Right lobe of liver (tissue), 6 donors: ENCODE data around the gene LONRF2. TPM values are rescaled to one million over a fixed set of nuclear protein-coding genes. Genes with fewer than 3 reads are reported as not detected.

Source experiments
- ATAC-seq, 4 donors: fragments of 200-7000 bp; cut with Tn5 transposase; one replicate each; pipeline ENCODE4 v1.9.1; 2020; ENCODE audit warnings: mild to moderate bottlenecking in 4 of 4, moderate library complexity in 4 of 4
- DNase-seq, 3 donors: peaks; one replicate each; pipeline ENCODE4 v3.0.0-alpha.2; 2020
- H3K27ac ChIP-seq, 3 donors: fragments of 200-600 bp; one replicate each; pipeline ENCODE4 v1.8.0; 2022
- H3K27me3 ChIP-seq, 2 donors: fragments of 200-600 bp; one replicate each; pipeline ENCODE4 v1.8.0; 2022
- H3K36me3 ChIP-seq, 4 donors: fragments of 200-600 bp; sonication (generic) in 1 of 4; one replicate each; pipeline versions ENCODE4 v1.5.1 to v1.8.0; 2017 to 2022; ENCODE audit warnings: control low read depth in 1 of 4
- H3K4me1 ChIP-seq, 4 donors: fragments of 200-600 bp; sonication (generic) in 1 of 4; one replicate each; pipeline versions ENCODE4 v1.5.1 to v1.8.0; 2017 to 2022; ENCODE audit warnings: control low read depth in 1 of 4
- H3K4me3 ChIP-seq, 3 donors: fragments of 200-600 bp; one replicate each; pipeline ENCODE4 v1.8.0; 2022
- H3K9me3 ChIP-seq, 4 donors: fragments of 200-600 bp; sonication (generic) in 1 of 4; one replicate each; pipeline versions ENCODE4 v1.5.1 to v1.8.0; 2017 to 2022; ENCODE audit warnings: control low read depth in 1 of 4
- CTCF ChIP-seq, 4 donors: fragments of 200-600 bp in 3 of 4; fragments of 450-650 bp in 1 of 4; IDR thresholded peaks; one replicate each; pipeline versions ENCODE4 v1.5.1 to v1.8.0; 2016 to 2022; ENCODE audit warnings: antibody characterized with exemption in 4 of 4, mild to moderate bottlenecking in 2 of 4
- POLR2A ChIP-seq: fragments of 450-650 bp; IDR thresholded peaks from one replicate; pipeline ENCODE4 v1.6.1; 2017; ENCODE audit warnings: antibody characterized with exemption, mild to moderate bottlenecking
- WGBS: methylation state at CpG from one replicate; pipeline ENCODE4 v1.1.6; 2018; ENCODE audit warnings: low coverage, low lambda C conversion rate; ENCODE audit not compliant: insufficient coverage; ENCODE audit errors: missing lambda C conversion rate; 5-methylcytosine and 5-hydroxymethylcytosine counted together
- intact Hi-C, 2 donors: fragments of 100-400 bp; cut with DNase I; formaldehyde crosslinking; loops; one replicate each; pipeline versions ENCODE4 v1.11.2 to v1.14.1; 2022
- total RNA-seq, 6 experiments: library from RNA; depleted of rRNA in 2 of 6; stranded (reverse); fragments of >200 nt in 2 of 6; fragmentation: NEBNext Ultra II Directional in 3 of 6; extraction: Animal tissue kit (Norgen Biotek cat#: 25700) in 3 of 6; gene quantifications; one replicate each; pipeline versions ENCODE4 v1.1.0 to v1.2.4, GENCODE V29; 2016 to 2023
- donor health status: DM: no; HTN: yes; CAD: no.
- donor health status: DM: no; HTN: no; CAD: no.
- donor health status: DM: no; HTN: no; CAD: no.
- donor health status: DM: no; HTN: yes; CAD: no.
- donor health status: DM: no; HTN: yes; CAD: no.

Gene LONRF2
- total RNA-seq, 6 experiments from 2014 or later = 0.51 to 2.5 (median 1.7) TPM

DNA sequence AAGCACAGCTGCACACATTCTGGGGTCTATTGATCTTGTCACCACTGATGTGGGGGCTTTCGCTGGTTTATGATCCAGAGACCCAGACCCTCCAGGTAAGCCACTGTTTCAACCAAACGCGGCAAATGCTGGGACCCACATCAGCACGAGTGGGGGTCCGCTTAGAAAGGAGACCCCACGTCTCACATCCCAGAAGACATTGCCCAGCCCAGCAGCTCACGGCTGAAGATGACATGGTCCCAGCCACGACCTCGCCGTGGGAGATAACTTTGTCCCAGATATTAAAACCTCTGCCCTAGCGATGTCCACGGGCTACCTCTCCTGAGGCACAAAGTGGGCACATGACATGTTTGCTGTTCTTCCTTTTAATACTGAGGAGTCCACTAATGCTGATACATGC, 43.8 kb downstream of the LONRF2 start:
- Histone ChIP-seq H3K27me3 (no peaks in the 10 kb centered on the region), H3K9me3 (no peaks in the 10 kb centered on the region), H3K4me3 (no peak overlapping the region), H3K36me3 (no peaks in the 10 kb centered on the region), H3K27ac (no peak overlapping the region), H3K4me1 (no peaks in the 10 kb centered on the region)
- TF ChIP-seq POLR2A = no peak
- TF ChIP-seq CTCF (IDR thresholded peaks at IDR 0.05) = no peak
- ATAC-seq = no peak
- intact Hi-C loops = no loop called here
- DNase-seq = no peak
- 33% methylated on average over 1 of the region's 12 CpGs for WGBS

- H3K27ac ChIP-seq = no peak overlapping the region
- intact Hi-C loops = no loop called here
- H3K27me3 ChIP-seq = no peaks in the 10 kb centered on the region
- no peaks in the 10 kb centered on the region for H3K36me3 ChIP-seq
- no peak overlapping the region for H3K4me3 ChIP-seq
- 92% methylated on average over 8 of the region's 12 CpGs for WGBS
- no peaks in the 10 kb centered on the region for H3K4me1 ChIP-seq
- no peak for DNase-seq
- ATAC-seq = no peak
- no peaks in the 10 kb centered on the region for H3K9me3 ChIP-seq
- TF ChIP-seq CTCF (IDR thresholded peaks at IDR 0.05) = no peak
- TF ChIP-seq POLR2A = no peak
Measured at GRCh38 chr2:100277540-100278207, 44.6 kb downstream of the LONRF2 start.

DNA sequence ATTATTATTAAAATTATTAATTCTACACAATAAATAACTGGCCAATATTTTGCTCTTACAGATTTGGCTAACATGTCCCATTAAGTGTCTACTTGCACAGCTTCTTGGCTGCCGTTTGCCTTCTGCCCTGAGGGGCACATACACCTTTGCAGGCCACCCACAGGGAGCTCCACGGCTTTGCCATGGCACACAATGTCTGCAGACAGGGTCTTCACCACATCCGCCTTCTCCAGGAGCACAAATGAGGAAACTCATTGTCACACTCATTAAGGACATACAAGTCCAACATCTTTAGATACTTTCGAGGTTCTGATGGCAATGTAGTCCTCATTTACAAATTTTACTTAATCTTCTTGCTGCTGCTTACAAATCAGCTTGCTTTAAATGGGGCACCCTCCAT, 45.6 kb downstream of the LONRF2 start:
- H3K9me3 ChIP-seq = no peaks in the 10 kb centered on the region
- no peak overlapping the region for H3K27ac ChIP-seq
- H3K36me3 ChIP-seq = no peaks in the 10 kb centered on the region
- WGBS = 92% methylated on average over 4 of the region's 4 CpGs
- no peak overlapping the region for H3K4me3 ChIP-seq
- no peaks in the 10 kb centered on the region for H3K4me1 ChIP-seq
- DNase-seq (no peak), ATAC-seq (no peak)
- intact Hi-C loops = no loop called here
- TF ChIP-seq CTCF (IDR thresholded peaks at IDR 0.05) (no peak), POLR2A (no peak)
- H3K27me3 ChIP-seq = no peaks in the 10 kb centered on the region

DNA sequence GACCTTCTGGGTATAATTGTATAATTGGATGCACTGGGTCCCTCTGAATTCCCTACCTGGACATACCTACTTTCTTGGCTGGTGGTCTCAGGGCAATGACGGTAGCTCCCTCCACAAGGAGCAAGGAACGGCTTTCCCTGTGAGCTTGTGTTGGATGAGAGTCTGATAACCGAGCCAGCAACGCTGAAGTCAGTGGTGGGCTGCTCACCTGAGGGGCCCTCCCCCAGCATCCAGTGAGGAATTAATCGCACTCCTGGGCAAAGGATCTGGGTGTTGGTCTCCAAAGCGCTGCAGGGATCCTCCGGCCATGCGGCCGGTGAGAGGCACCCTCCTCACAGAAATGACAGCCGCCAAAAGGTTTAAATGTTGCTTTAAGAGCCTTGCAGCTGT, 47.1 kb downstream of the LONRF2 start:
- DNase-seq (no peak), ATAC-seq (no peak)
- no CpG with 5 or more reads among the region's 10 CpGs for WGBS
- no peaks in the 10 kb centered on the region for H3K36me3 ChIP-seq
- intact Hi-C loops = no loop called here
- no peak overlapping the region for H3K4me3 ChIP-seq
- H3K4me1 ChIP-seq = no peaks in the 10 kb centered on the region
- H3K9me3 ChIP-seq = no peaks in the 10 kb centered on the region
- H3K27ac ChIP-seq = no peak overlapping the region
- no peak for TF ChIP-seq POLR2A
- TF ChIP-seq CTCF (IDR thresholded peaks at IDR 0.05) = no peak
- H3K27me3 ChIP-seq = no peaks in the 10 kb centered on the region
